ENCODE results near the gene TPPP3. TPM values are rescaled to one million over a fixed set of nuclear protein-coding genes. Genes with fewer than 3 reads are reported as not detected.
"Not testable (repeated sequence)": the region's sequence is repeated elsewhere in the genome, so short reads cannot be mapped to it uniquely, and the experiment has no call there.

TPPP3 gene
- polyA plus RNA-seq, 1 donor: 57.2 TPM

- DNase-seq: no peak
- Histone ChIP-seq H3K4me3 (ENCODE audit: low read length) (no peak overlapping the region), H3K9me3 (ENCODE audit: control insufficient read depth, low read depth, low read length) (no peaks in the 10 kb centered on the region), H3K36me3 (ENCODE audit: control insufficient read depth, insufficient read depth, low read length) (peaks cover 6% of the 10 kb centered on the region), H3K4me1 (ENCODE audit: control insufficient read depth, insufficient read depth, low read length) (peaks cover 27% of the 10 kb centered on the region), H3K27ac (ENCODE audit: low read length) (no peak overlapping the region), H3K27me3 (ENCODE audit: control insufficient read depth, insufficient read depth, low read length) (peaks cover 8% of the 10 kb centered on the region)
- 100% methylated on average over 1 of the region's 27 CpGs for WGBS (ENCODE audit: insufficient coverage, low lambda C conversion rate)
These were observed 3.1 kb downstream of the TPPP3 start for GRCh38 chr16:67389911-67390815.

- Histone ChIP-seq H3K36me3 (ENCODE audit: control insufficient read depth, insufficient read depth, low read length) (peaks cover 6% of the 10 kb centered on the region), H3K27ac (ENCODE audit: low read length) (no peak overlapping the region), H3K9me3 (ENCODE audit: control insufficient read depth, low read depth, low read length) (no peaks in the 10 kb centered on the region), H3K4me3 (ENCODE audit: low read length) (no peak overlapping the region), H3K27me3 (ENCODE audit: control insufficient read depth, insufficient read depth, low read length) (no peaks in the 10 kb centered on the region), H3K4me1 (ENCODE audit: control insufficient read depth, insufficient read depth, low read length) (peaks cover 15% of the 10 kb centered on the region)
- no peak for DNase-seq
- no CpG with 5 or more reads among the region's 2 CpGs for WGBS (ENCODE audit: insufficient coverage, low lambda C conversion rate)
These were observed 4.7 kb downstream of the TPPP3 start for GRCh38 chr16:67388591-67388990.

GRCh38 chr16:67388191-67388590, 5.1 kb downstream of the TPPP3 start:
- H3K27ac ChIP-seq (ENCODE audit: low read length): no peak overlapping the region
- H3K4me3 ChIP-seq (ENCODE audit: low read length): no peak overlapping the region
- 67% methylated on average over 1 of the region's 8 CpGs for WGBS (ENCODE audit: insufficient coverage, low lambda C conversion rate)
- H3K27me3 ChIP-seq (ENCODE audit: control insufficient read depth, insufficient read depth, low read length): no peaks in the 10 kb centered on the region
- H3K9me3 ChIP-seq (ENCODE audit: control insufficient read depth, low read depth, low read length): no peaks in the 10 kb centered on the region
- peaks cover 13% of the 10 kb centered on the region for H3K4me1 ChIP-seq (ENCODE audit: control insufficient read depth, insufficient read depth, low read length)
- DNase-seq: no peak
- H3K36me3 ChIP-seq (ENCODE audit: control insufficient read depth, insufficient read depth, low read length): peaks cover 6% of the 10 kb centered on the region

- DNase-seq: no peak
- Histone ChIP-seq H3K36me3 (ENCODE audit: control insufficient read depth, insufficient read depth, low read length) (peaks cover 6% of the 10 kb centered on the region), H3K4me3 (ENCODE audit: low read length) (no peak overlapping the region), H3K27ac (ENCODE audit: low read length) (no peak overlapping the region), H3K4me1 (ENCODE audit: control insufficient read depth, insufficient read depth, low read length) (peaks cover 7% of the 10 kb centered on the region), H3K9me3 (ENCODE audit: control insufficient read depth, low read depth, low read length) (no peaks in the 10 kb centered on the region), H3K27me3 (ENCODE audit: control insufficient read depth, insufficient read depth, low read length) (no peaks in the 10 kb centered on the region)
- no CpG with 5 or more reads among the region's 8 CpGs for WGBS (ENCODE audit: insufficient coverage, low lambda C conversion rate)
These were observed 5.7 kb downstream of the TPPP3 start for GRCh38 chr16:67387479-67388079.

- no peaks in the 10 kb centered on the region for H3K27me3 ChIP-seq (ENCODE audit: control insufficient read depth, insufficient read depth, low read length)
- peaks cover 1% of the 10 kb centered on the region for H3K4me1 ChIP-seq (ENCODE audit: control insufficient read depth, insufficient read depth, low read length)
- no peaks in the 10 kb centered on the region for H3K9me3 ChIP-seq (ENCODE audit: control insufficient read depth, low read depth, low read length)
- H3K27ac ChIP-seq (ENCODE audit: low read length): no peak overlapping the region
- WGBS (ENCODE audit: insufficient coverage, low lambda C conversion rate): no CpG with 5 or more reads among the region's 5 CpGs
- no peak for DNase-seq
- H3K36me3 ChIP-seq (ENCODE audit: control insufficient read depth, insufficient read depth, low read length): peaks cover 6% of the 10 kb centered on the region
- H3K4me3 ChIP-seq (ENCODE audit: low read length): no peak overlapping the region
These were observed 6.3 kb downstream of the TPPP3 start for GRCh38 chr16:67386861-67387455.

GRCh38 chr16:67384778-67385510, 8.4 kb downstream of the TPPP3 start:
- no peak for DNase-seq
- no peaks in the 10 kb centered on the region for H3K27me3 ChIP-seq (ENCODE audit: control insufficient read depth, insufficient read depth, low read length)
- H3K36me3 ChIP-seq (ENCODE audit: control insufficient read depth, insufficient read depth, low read length): peaks cover 3% of the 10 kb centered on the region
- 100% methylated on average over 2 of the region's 8 CpGs for WGBS (ENCODE audit: insufficient coverage, low lambda C conversion rate)
- no peaks in the 10 kb centered on the region for H3K4me1 ChIP-seq (ENCODE audit: control insufficient read depth, insufficient read depth, low read length)
- H3K4me3 ChIP-seq (ENCODE audit: low read length): no peak overlapping the region
- no peak overlapping the region for H3K27ac ChIP-seq (ENCODE audit: low read length)
- no peaks in the 10 kb centered on the region for H3K9me3 ChIP-seq (ENCODE audit: control insufficient read depth, low read depth, low read length)

- H3K4me3 ChIP-seq (ENCODE audit: low read length): no peak overlapping the region
- no peak for DNase-seq
- WGBS (ENCODE audit: insufficient coverage, low lambda C conversion rate): 100% methylated on average over 1 of the region's 3 CpGs
These were observed 10.0 kb downstream of the TPPP3 start for GRCh38 chr16:67383284-67383683.

GRCh38 chr16:67378642-67379041, 14.7 kb downstream of the TPPP3 start:
- no peaks in the 10 kb centered on the region for H3K9me3 ChIP-seq (ENCODE audit: control insufficient read depth, low read depth, low read length)
- DNase-seq: no peak
- no CpG with 5 or more reads among the region's 1 CpG for WGBS (ENCODE audit: insufficient coverage, low lambda C conversion rate)
- no peak overlapping the region for H3K4me3 ChIP-seq (ENCODE audit: low read length)
- no peak overlapping the region for H3K27ac ChIP-seq (ENCODE audit: low read length)
- no peaks in the 10 kb centered on the region for H3K4me1 ChIP-seq (ENCODE audit: control insufficient read depth, insufficient read depth, low read length)
- no peaks in the 10 kb centered on the region for H3K27me3 ChIP-seq (ENCODE audit: control insufficient read depth, insufficient read depth, low read length)
- no peaks in the 10 kb centered on the region for H3K36me3 ChIP-seq (ENCODE audit: control insufficient read depth, insufficient read depth, low read length)

More at GRCh38 chr16:67383284-67383683, 10.0 kb downstream of the TPPP3 start:
- Histone ChIP-seq H3K4me1 (ENCODE audit: control insufficient read depth, insufficient read depth, low read length) (no peaks in the 10 kb centered on the region), H3K36me3 (ENCODE audit: control insufficient read depth, insufficient read depth, low read length) (no peaks in the 10 kb centered on the region), H3K27ac (ENCODE audit: low read length) (no peak overlapping the region), H3K9me3 (ENCODE audit: control insufficient read depth, low read depth, low read length) (no peaks in the 10 kb centered on the region), H3K27me3 (ENCODE audit: control insufficient read depth, insufficient read depth, low read length) (no peaks in the 10 kb centered on the region)

GRCh38 chr16:67376012-67376411, 17.3 kb downstream of the TPPP3 start:
- H3K27ac ChIP-seq (ENCODE audit: low read length); H3K4me3 ChIP-seq (ENCODE audit: low read length); H3K4me1 ChIP-seq (ENCODE audit: control insufficient read depth, insufficient read depth, low read length); DNase-seq; H3K27me3 ChIP-seq (ENCODE audit: control insufficient read depth, insufficient read depth, low read length); H3K36me3 ChIP-seq (ENCODE audit: control insufficient read depth, insufficient read depth, low read length); H3K9me3 ChIP-seq (ENCODE audit: control insufficient read depth, low read depth, low read length): not testable (repeated sequence)
- 75% methylated on average over 1 of the region's 11 CpGs for WGBS (ENCODE audit: insufficient coverage, low lambda C conversion rate)

- DNase-seq: peak in 1 of 2 donors; percentile 14
- H3K27me3 ChIP-seq (ENCODE audit: control insufficient read depth, insufficient read depth, low read length): no peaks in the 10 kb centered on the region
- no peak overlapping the region for H3K27ac ChIP-seq (ENCODE audit: low read length)
- no peak overlapping the region for H3K4me3 ChIP-seq (ENCODE audit: low read length)
- H3K4me1 ChIP-seq (ENCODE audit: control insufficient read depth, insufficient read depth, low read length): peaks cover 12% of the 10 kb centered on the region
- no peaks in the 10 kb centered on the region for H3K36me3 ChIP-seq (ENCODE audit: control insufficient read depth, insufficient read depth, low read length)
- no peaks in the 10 kb centered on the region for H3K9me3 ChIP-seq (ENCODE audit: control insufficient read depth, low read depth, low read length)
These were observed 20.6 kb downstream of the TPPP3 start for GRCh38 chr16:67372664-67373063.
